Loucy (cell line): ENCODE results near the gene SPOCK3.

ENCODE experiments used
- H2AFZ ChIP-seq: fragments of 200-600 bp; sonication (generic); 2 replicates; pipeline ENCODE4 v1.6.0; 2016; ENCODE audit warnings: antibody characterized with exemption, mild to moderate bottlenecking, low read length, moderate library complexity
- H3F3A ChIP-seq: fragments of 200-600 bp; 2 replicates; pipeline ENCODE4 v1.6.0; 2016; ENCODE audit warnings: antibody characterized with exemption, low read depth, mild to moderate bottlenecking
- H3K27me3 ChIP-seq: fragments of 200-600 bp; sonication (generic); 2 replicates; pipeline ENCODE4 v1.6.1; 2014; ENCODE audit warnings: low read length, mild to moderate bottlenecking; ENCODE audit not compliant: insufficient read depth, poor library complexity, severe bottlenecking
- H3K36me3 ChIP-seq: fragments of 200-600 bp; sonication (generic); 2 replicates; pipeline ENCODE4 v1.6.1; 2016; ENCODE audit warnings: low read length; ENCODE audit not compliant: insufficient read depth
- H3K4me1 ChIP-seq: fragments of 200-600 bp; sonication (generic); 2 replicates; pipeline ENCODE4 v1.5.1; 2014; ENCODE audit warnings: low read length, mild to moderate bottlenecking; ENCODE audit not compliant: insufficient read depth, poor library complexity, severe bottlenecking
- H3K4me2 ChIP-seq: fragments of 200-600 bp; sonication (generic); 2 replicates; pipeline ENCODE4 v1.6.0; 2014; ENCODE audit warnings: antibody characterized with exemption, low read length, low read depth, mild to moderate bottlenecking; ENCODE audit not compliant: poor library complexity, severe bottlenecking
- H3K4me3 ChIP-seq: fragments of 200-600 bp; sonication (generic); 2 replicates; pipeline ENCODE4 v1.5.1; 2014; ENCODE audit warnings: low read length, mild to moderate bottlenecking, mixed read lengths; ENCODE audit not compliant: poor library complexity, severe bottlenecking
- H3K79me2 ChIP-seq: fragments of 200-600 bp; sonication (generic); 2 replicates; pipeline ENCODE4 v1.6.1; 2014; ENCODE audit warnings: low read length; ENCODE audit not compliant: insufficient read depth
- H3K9ac ChIP-seq: fragments of 200-600 bp; sonication (generic); 2 replicates; pipeline ENCODE4 v1.6.0; 2014; ENCODE audit warnings: mild to moderate bottlenecking, low read depth, low read length, moderate library complexity; ENCODE audit not compliant: poor library complexity, severe bottlenecking
- H3K9me2 ChIP-seq: fragments of 200-600 bp; sonication (generic); replicated peaks from 2 replicates; pipeline ENCODE4 v1.6.1; 2016; ENCODE audit warnings: low read depth, low read length, mixed read lengths
- H3K9me3 ChIP-seq: fragments of 200-600 bp; sonication (generic); 2 replicates; pipeline ENCODE4 v1.6.1; 2014; ENCODE audit warnings: mild to moderate bottlenecking, antibody characterized with exemption, low read length, low read depth; ENCODE audit not compliant: insufficient read depth
- H4K20me1 ChIP-seq: fragments of 200-600 bp; sonication (generic); 2 replicates; pipeline ENCODE4 v1.6.0; 2014; ENCODE audit warnings: antibody characterized with exemption, low read length, mild to moderate bottlenecking; ENCODE audit not compliant: insufficient read depth, poor library complexity, severe bottlenecking
- CTCF ChIP-seq: fragments of 200-600 bp; sonication (generic); conservative IDR thresholded peaks from 2 replicates; pipeline ENCODE4 v1.5.1; 2014; ENCODE audit warnings: mild to moderate bottlenecking, antibody characterized with exemption, low read length
- EZH2phosphoT487 ChIP-seq: fragments of 200-600 bp; IDR thresholded peaks from 2 replicates; pipeline ENCODE4 v1.6.1; 2018; ENCODE audit warnings: antibody characterized with exemption, mild to moderate bottlenecking, moderate library complexity, borderline replicate concordance

SPOCK3 gene

DNA sequence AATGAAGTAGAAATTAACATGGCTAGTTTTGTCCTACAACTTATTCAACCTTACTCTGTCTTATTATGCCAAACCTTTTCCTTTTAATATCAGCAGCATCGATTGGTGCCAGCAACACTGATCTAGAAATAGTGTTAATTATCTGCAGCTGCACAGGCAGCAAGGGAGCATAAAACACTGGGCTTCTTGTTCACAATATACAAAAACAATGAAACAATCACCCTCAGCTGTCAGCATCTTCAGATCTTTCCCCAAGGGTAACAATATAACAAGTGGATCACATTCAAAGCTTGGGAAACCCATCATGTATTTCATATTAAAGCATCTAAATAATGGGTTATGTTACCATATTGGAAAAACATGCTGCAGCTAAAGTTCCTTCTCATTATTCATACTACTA, 238.1 kb downstream of the SPOCK3 start:
- H3K4me2 ChIP-seq = no peak overlapping the region
- no peaks in the 10 kb centered on the region for H3F3A ChIP-seq
- H3K79me2 ChIP-seq = no peaks in the 10 kb centered on the region
- H3K36me3 ChIP-seq = no peaks in the 10 kb centered on the region
- H3K4me1 ChIP-seq = no peaks in the 10 kb centered on the region
- H3K9me3 ChIP-seq = no peaks in the 10 kb centered on the region
- H3K9me2 ChIP-seq = no peaks in the 10 kb centered on the region
- no peak for TF ChIP-seq CTCF
- H4K20me1 ChIP-seq = no peaks in the 10 kb centered on the region
- no peaks in the 10 kb centered on the region for H3K27me3 ChIP-seq
- H3K9ac ChIP-seq = no peak overlapping the region
- no peak overlapping the region for H2AFZ ChIP-seq
- no peak overlapping the region for H3K4me3 ChIP-seq

GRCh38 chr4:166994686-166995085, 239.6 kb downstream of the SPOCK3 start:
- Histone ChIP-seq H3K79me2 (no peaks in the 10 kb centered on the region), H3K27me3 (no peaks in the 10 kb centered on the region), H2AFZ (no peak overlapping the region)

GRCh38 chr4:166991006-166991561, 243.2 kb downstream of the SPOCK3 start:
- Histone ChIP-seq H4K20me1 (no peaks in the 10 kb centered on the region), H3K4me1 (no peaks in the 10 kb centered on the region), H3K36me3 (no peaks in the 10 kb centered on the region), H3K9me2 (no peaks in the 10 kb centered on the region), H3K4me3 (no peak overlapping the region), H3F3A (no peaks in the 10 kb centered on the region), H3K79me2 (no peaks in the 10 kb centered on the region), H3K9me3 (no peaks in the 10 kb centered on the region), H3K27me3 (no peaks in the 10 kb centered on the region), H3K4me2 (no peak overlapping the region), H3K9ac (no peak overlapping the region), H2AFZ (no peak overlapping the region)
- TF ChIP-seq EZH2phosphoT487 (no peak), CTCF (no peak)

More at GRCh38 chr4:166994686-166995085, 239.6 kb downstream of the SPOCK3 start:
- no peaks in the 10 kb centered on the region for H3F3A ChIP-seq
- H3K9ac ChIP-seq = no peak overlapping the region
- TF ChIP-seq CTCF (no peak), EZH2phosphoT487 (no peak)
- H3K36me3 ChIP-seq = no peaks in the 10 kb centered on the region
- no peak overlapping the region for H3K4me2 ChIP-seq
- H3K9me3 ChIP-seq = no peaks in the 10 kb centered on the region
- H3K4me1 ChIP-seq = no peaks in the 10 kb centered on the region
- no peaks in the 10 kb centered on the region for H4K20me1 ChIP-seq
- no peak overlapping the region for H3K4me3 ChIP-seq
- H3K9me2 ChIP-seq = no peaks in the 10 kb centered on the region
